ENCODE data around the gene MCUR1.
"Not testable (repeated sequence)": the region's sequence is repeated elsewhere in the genome, so short reads cannot be mapped to it uniquely, and the experiment has no call there.

MCUR1 gene

DNA sequence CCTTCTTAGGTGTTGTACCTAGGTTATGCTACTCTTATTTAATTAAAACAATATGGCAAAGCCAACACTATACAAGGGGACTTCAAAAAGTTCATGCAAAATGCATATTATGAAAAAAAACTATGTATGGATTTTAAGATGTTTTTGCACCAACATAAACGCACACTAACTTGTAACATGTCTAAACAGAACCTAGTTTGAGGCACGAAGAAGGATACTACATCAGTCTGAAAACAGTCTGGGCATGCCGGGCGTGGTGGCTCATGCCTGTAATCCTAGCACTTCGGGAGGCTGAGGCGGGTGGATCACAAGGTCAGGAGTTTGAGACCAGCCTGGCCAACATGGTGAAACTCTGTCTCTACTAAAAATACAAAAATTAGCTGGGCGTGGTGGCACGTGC lies 34.2 kb downstream of the MCUR1 start:
- in situ Hi-C loops (cut with MboI; ENCODE audit: low sequenced_read_pairs) = not testable (repeated sequence)

DNA sequence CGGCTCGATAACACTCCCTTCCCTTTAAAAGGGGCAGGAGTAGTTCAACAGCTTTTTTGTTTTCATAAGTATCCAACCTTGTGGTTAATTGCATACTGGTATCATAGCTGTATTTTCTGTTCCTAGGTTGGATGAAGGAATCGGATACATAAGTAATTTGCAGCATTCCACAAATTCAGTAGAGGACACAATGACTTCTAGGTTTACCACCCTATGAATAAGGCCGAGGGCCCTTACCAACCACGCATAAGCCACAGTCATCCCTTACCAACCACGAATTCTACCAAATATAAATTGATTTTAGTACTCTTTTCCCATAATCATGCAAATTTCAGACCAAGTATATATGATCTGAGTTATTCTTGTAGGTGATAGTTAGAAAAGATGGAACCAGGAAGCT lies 36.3 kb downstream of the MCUR1 start:
- in situ Hi-C loops (cut with MboI; ENCODE audit: low sequenced_read_pairs) = no loop called here

DNA sequence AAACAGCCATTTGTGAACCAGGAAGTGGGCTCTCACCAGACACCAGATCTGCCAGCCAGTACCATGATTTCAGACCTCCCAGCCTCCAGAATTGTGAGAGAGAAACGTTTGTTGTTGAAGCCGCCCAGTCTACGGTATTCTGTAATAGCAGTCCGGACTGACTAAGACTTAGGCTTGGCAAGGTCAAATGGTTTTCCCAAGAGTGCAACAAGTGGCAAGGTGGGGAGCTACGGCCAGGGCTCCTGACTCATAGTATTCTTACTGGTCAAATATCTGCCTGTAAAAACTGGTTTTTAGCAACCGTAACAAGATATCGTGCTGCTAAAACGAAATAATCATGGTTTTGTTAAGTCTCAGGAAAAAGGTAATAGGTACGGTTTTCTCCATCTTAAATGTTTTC lies 37.8 kb downstream of the MCUR1 start:
- in situ Hi-C loops (cut with MboI; ENCODE audit: low sequenced_read_pairs) = no loop called here

DNA sequence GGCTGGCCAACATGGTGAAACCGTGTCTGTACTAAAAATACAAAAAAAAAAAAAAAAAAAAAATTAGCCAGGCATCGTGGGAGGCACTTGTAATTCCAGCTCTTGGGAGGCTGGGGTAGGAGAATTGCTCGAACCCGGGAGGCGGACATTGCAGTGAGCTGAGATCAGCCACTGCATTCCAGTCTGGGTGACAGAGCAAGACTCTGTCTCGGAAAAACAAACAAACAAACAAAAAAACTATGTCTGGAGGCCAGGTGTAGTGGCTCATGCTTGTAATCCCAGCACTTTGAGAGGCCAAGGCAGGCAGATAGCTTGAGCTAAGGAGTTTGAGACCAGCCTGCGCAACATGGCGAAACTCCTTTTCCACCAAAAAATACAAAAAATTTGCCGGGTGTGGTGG lies 38.9 kb downstream of the MCUR1 start:
- in situ Hi-C loops (cut with MboI; ENCODE audit: low sequenced_read_pairs) = not testable (repeated sequence)

DNA sequence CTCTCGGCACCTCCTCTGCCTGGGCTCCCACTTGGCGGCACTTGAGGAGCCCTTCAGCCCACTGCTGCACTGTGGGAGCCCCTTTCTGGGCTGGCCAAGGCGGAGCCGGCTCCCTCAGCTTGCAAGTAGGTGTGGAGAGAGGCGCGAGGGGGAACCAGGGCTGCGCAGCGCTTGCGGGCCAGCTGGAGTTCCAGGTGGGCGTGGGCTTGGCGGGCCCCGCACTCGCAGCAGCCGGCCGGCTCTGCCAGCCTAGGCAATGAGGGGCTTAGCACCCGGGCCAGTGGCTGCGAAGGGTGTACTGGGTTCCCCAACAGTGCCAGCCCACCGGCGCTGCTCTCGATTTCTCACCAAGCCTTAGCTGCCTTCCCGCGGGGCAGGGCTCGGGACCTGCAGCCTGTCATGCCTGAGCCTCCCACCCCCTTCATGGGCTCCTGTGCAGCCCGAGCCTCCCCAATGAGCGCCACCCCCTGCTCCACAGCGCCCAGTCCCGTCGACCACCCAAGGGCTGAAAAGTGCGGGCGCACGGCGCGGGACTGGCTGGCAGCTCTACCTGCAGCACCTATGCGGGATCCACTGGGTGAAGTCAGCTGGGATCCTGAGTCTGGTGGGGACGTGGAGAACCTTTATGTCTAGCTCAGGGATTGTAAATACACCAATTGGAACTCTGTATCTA lies 41.9 kb downstream of the MCUR1 start:
- in situ Hi-C loops (cut with MboI; ENCODE audit: low sequenced_read_pairs) = not testable (repeated sequence)

DNA sequence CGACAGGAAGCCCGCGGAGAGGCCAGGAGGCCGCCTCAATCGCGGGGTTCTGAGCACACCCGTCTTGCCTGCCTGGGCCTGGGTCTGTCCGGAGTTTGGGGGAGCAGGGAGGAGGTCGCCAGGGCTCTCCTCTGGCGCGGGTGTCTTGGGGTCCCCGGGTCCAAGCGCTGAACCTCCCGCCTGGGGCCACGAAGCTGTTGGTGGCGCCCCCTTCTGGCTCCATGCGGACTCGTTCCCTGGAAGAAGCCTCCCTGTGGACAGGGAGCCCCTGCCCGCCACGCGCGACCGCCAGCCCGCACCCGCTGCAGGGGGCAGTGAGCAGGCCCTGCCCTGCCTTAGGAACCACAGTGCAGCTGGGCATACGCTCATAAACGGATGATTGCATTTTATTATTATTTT lies 44.7 kb downstream of the MCUR1 start:
- in situ Hi-C loops (cut with MboI; ENCODE audit: low sequenced_read_pairs) = no loop called here

DNA sequence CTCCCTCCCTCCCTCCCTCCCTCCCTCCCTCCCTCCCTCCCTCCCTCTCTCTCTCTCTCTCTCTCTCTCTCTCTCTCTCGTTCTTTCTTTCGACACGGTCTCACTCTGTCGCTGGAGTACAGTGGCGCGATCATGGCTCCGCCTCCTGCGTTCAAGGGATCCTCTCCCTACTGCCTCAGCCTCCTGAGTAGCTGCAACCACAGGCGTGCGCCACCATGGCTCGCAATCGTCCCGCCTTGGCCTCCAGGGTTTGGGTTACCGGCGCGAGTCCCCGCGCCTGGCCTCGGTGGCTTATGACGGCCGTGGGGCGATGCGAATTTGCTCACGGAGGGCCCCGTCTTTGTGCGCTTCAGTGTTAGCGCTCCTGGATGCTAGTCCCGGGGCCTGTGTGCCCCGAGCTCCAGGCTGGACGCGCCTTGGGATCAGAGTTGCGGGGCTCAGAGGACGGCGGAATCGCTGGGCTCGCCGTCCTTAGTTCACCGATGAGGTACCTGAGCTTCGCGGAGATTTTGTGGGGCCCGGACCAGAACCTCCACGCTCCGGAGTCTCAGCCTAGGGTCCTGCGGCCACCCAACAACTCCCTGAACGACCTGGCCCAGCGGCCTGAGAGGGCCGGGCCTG lies 45.2 kb downstream of the MCUR1 start:
- in situ Hi-C loops (cut with MboI; ENCODE audit: low sequenced_read_pairs) = no loop called here

DNA sequence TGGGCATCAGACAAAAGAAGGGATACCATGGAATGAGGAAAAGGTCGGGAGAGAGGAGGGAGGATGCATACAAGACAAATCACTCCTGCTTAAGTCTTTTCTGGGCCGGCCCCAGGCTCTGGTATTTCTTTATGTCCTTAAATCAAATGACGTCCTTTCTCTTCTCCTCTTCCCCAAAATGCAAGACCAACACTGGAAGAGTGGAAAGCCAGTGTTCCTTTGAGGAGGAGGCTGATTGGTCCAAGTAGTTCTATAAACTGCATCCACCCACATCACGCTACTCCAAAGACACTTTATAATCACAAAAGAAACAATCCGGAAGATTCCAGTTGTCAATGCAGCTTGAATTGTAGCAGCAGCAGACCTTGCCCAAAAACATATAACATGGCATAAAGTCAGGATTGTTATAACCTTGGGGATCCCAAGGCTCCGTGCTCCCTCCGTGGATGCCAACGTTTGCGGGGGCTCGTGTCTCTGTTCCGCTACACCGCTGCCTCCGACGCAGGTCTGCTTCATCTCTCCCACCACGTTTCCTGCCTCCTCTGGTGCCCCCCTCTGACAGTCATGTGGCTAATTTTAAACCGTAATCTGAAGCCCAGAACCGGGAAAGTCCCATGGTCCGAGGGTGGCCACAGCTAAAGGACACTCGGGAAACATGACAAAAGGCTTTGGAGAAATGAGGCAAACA lies 47.1 kb downstream of the MCUR1 start:
- in situ Hi-C loops (cut with MboI; ENCODE audit: low sequenced_read_pairs) = no loop called here

DNA sequence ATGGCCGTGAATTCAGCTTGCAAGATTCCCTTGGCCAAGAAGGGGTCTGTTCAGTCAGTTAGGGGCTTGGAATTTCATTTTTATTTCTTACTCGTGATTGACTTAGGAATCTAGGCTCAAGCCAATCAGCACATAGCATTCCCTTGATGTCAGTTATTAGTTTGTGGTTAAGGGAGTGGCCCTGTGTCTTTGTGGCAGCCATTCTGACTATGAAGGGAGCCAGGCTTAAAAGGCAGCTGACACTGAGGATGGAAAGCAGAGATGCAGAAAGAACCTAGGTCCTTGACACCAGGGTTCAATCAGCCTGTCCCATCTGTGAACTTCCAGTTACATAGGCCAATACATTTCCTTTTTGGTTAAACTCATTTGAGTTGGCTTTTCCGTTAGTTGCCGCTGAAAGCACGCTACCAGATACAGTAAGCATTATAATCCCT lies 48.1 kb downstream of the MCUR1 start:
- in situ Hi-C loops (cut with MboI; ENCODE audit: low sequenced_read_pairs) = no loop called here

DNA sequence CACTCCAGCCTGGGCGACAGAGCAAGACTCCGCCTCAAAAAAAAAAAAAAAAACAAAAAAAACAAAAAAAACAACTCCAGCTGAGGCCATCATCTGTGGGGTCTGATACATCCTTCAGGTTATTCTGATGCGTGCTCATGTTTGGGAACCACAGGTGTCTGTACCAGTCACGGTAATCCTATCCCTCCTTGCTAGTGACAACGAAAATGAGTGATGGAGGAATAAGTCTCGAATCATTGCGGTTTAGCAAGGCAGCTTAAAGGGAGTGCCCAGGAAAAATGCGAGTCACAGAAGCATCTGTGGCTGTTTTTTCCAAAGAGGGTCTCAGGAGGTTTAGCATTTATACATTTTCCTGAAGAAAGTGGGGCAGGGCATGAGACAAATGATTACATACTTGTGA lies 48.8 kb downstream of the MCUR1 start:
- in situ Hi-C loops (cut with MboI; ENCODE audit: low sequenced_read_pairs) = no loop called here

DNA sequence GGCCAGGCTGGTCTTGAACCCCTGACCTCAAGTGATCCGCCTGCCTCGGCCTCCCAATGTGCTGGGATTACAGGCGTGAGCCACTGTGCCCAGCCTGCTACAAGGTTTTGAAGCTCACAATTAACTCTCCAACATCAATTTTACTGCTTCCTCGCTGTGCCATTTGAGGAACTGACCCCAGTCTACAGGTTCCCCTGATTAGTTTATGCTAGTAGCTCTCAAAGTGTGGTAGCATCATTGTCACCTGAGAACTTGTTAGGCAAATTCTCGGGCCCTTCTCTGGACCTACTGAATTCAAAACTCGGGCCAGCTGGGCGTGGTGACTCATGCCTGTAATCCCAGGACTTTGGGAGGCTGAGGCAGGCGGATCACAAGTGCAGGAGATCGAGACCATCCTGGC lies 49.4 kb downstream of the MCUR1 start:
- in situ Hi-C loops (cut with MboI; ENCODE audit: low sequenced_read_pairs) = no loop called here

DNA sequence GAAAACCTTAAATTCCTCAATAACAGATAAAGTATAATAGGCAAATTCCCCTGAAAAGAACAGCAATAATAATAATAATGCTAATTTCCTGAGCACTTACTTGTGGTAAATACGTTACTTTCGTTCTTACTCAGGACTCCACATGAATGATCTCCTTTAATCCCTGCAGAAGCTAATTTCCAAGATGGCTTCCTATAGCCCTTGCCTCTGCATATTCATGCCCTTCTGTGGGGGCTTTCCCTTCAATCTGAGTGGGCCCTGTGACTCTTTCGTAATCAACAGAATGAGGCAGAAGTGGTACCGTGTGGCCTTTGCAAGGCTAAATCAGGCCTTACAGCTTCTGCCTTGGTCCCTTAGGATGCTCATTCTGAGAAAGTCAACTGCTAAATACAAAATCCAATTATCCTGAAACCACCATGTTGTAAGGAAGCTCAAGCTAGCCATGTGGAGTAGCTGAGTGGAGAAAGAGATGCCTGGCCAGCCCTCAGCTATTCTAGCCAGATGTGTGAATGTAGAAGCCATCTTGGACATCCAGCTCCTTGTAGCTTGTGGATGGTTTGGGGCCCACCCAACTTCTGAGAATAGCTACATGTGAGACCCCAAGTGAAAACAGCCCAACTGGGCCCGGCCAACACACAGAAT lies 50.5 kb downstream of the MCUR1 start:
- in situ Hi-C loops (cut with MboI; ENCODE audit: low sequenced_read_pairs) = no loop called here

DNA sequence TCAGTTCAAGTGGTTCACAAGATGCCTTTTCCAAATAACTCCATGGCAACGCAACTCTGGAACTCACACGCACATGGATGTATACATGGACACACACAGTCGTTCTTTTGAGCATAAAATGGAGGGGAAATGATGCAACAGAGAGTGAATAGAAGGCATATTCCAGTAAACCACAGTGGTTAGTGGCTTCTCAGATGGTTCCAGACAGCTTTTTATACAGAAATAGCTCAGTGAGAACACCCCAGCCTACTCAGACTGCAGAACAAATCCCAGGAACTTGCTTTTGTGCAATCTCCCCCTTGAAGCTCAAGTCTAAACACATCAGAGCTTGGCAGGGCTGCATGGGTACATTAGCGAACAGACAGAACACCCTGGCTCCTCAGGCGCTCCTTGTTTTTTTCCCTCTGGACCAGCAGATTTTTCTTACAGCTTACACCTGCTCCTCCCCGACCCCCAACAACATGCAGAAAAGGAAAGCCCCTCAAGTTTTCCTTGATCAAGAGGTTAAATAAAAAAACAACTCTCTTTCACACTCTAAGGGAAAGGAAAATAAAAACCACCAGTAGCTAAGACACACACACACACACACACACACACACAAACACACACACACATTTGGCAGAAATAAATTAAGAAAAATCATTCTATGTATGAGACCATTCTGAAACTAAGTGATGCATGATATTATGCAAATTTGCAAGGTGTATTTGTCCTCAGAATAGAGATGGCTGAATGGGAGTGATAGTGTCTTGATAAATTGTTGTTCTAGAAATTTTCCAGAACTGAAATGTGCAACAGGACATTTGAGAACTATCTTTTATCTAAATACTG lies 51.5 kb downstream of the MCUR1 start:
- in situ Hi-C loops (cut with MboI; ENCODE audit: low sequenced_read_pairs) = no loop called here

DNA sequence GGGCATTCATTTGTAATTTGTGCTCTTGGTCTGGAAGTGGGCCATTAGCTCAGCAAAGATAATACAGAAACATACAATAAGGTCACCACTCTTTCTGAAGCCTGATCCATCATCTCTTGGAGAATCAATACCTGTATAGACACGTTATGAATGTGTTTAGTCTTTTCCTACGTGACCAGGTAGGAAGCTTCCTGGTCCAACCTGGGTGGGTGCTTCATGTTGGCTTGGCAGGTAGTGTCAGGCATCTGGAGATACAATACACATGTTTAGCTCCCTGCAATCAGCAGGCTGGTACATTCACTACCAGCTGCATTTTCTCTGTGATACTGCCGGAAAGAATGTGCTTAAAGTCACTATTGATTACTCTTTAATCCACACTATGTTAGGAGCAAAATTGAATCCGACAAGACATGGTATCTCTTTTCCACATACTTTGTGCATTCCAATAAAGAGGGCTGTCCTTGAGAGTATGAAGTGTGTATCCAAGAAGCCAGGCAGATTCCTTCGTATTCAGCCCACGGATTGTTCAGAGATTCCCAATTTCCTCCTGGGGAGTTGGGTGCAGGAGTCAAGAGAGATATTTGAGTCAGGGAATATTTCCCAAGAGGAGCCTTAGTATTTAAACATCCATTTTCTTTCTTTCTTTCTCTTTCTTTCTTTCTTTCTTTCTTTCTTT lies 52.9 kb downstream of the MCUR1 start:
- in situ Hi-C loops (cut with MboI; ENCODE audit: low sequenced_read_pairs) = no loop called here

DNA sequence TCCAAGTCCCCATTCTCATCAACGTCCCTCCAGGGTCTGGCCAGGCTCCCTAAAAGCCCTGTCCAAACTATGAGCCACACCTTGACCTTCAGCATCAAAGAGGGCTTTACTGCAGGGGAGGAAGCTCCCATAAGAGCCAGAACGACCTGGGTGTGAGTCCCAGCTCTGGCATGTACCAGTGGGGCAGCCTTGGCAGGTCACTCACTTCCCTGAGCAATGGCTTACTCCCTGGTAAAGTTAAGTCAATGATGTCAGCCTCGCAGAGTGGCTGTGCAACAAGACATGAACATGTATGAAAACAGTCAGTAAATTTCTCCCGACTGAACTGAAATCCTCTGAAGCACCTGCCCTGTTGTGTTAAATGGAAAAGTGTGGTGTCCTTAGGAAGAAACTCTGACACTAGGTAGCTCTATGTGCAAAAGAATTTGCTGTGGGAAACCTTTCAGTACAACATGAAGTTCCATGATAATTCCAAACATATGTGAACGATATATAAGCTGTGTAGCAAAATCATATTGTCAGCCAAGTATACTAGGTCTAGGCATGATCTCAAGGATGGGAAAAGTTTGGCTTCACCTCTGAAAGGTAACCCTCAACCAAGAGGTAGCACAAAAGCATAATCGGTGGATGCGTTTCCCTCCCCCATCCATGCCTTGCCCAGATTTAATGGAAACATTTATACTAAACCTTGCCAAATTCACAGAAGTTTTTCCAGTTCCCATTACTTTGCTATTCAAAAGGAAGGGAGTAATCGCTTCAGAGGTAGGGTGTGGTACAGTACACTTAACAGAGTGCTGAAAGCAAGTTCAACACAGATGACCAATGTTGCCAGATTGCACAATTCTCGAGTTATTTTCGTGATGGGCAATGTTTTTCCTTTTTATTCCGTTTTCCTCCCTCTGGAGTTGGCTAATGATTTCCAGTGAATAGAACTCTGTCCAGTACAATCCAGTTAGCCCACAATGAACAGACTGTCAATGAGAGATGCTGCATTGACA lies 53.8 kb downstream of the MCUR1 start:
- in situ Hi-C loops (cut with MboI; ENCODE audit: low sequenced_read_pairs) = no loop called here

DNA sequence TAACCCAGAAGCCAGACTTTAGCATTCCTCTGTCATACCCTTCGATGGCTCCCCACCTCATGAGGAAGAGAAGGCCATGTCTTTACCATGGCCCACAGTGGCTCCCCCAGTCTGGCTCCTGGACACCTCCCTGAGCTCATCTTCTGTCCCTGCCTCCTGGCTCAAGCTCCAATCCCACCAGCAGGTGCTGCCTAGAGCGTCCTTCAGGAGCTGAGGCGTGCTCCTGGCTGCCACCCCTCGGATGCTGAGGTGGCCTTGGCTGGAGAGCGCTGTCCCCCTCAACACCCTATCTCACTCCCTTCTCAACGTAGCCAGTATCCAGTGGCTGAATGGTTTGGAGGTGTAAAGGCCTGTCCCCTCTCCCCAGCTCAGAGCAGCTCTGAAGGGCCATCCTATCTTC lies 55.3 kb downstream of the MCUR1 start:
- in situ Hi-C loops (cut with MboI; ENCODE audit: low sequenced_read_pairs) = no loop called here

DNA sequence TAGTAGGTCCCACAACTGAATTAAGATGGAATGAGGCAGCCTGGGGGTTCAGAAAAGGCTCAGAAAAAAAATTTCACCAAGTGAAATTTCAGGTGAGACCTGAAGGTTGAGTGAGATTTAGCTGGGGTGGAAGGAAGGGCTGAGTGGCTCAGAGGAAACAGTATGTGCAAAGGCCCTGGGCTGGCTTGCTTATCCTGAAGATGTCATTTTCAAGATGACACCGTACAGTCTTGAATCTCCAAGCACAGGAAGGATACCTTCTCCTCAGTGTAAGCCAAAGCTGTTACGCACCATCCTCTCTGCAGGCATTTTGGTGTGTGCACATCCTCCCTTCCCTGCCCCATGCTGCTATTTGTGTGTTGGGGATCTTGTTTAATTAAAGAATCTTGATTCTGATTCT lies 59.7 kb downstream of the MCUR1 start:
- in situ Hi-C loops (cut with MboI; ENCODE audit: low sequenced_read_pairs) = no loop called here

DNA sequence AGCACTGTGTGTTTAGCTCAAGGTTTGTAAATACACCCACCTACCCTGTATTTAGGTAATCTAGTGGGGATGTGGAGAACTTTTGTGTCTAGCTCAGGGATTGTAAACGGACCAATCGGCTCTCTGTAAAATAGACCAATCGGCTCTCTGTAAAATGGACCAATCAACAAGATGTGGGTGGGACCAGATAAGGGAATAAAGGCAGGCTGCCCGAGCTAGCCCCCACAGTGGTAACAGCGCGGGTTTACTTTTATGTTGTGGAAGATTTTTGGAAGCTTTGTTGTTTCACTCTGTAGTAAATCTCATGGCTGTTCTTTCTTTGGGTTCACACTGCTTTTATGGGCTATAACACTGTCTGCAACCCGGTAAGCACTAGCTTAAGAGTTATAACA lies 70.6 kb downstream of the MCUR1 start:
- in situ Hi-C loops (cut with MboI; ENCODE audit: low sequenced_read_pairs) = no loop called here
